Measurements from ENCODE around the gene POLE. TPM values are rescaled to one million over a fixed set of nuclear protein-coding genes. Genes with fewer than 3 reads are reported as not detected.

Gene POLE
- total RNA-seq, 2 experiments from 2014 or later: 112 to 114 TPM

- Mint-ChIP-seq H3K36me3 (peaks cover 68% of the 10 kb centered on the region), H3K4me3 (no peak overlapping the region), H3K27ac (no peak overlapping the region), H3K4me1 (ENCODE audit: low read depth) (no peaks in the 10 kb centered on the region), H3K9me3 (no peaks in the 10 kb centered on the region), H3K27me3 (no peaks in the 10 kb centered on the region)
- CTCF ChIA-PET: no interaction called here
- intact Hi-C loops (cut with micrococcal nuclease): no loop called here
- no peak for DNase-seq
- POLR2A ChIA-PET: interaction anchor here (0.5 to 1.1 kb wide), 2 partner anchors 10 to 189 kb away, joined by 3 to 4 read pairs; no protein-coding TSS in a partner anchor
Observed at GRCh38 chr12:132724506-132725241, 37.5 kb upstream of the POLE start.

GRCh38 chr12:132723764-132724140, 36.6 kb upstream of the POLE start:
- Mint-ChIP-seq H3K27me3 (no peaks in the 10 kb centered on the region), H3K27ac (no peak overlapping the region), H3K9me3 (no peaks in the 10 kb centered on the region), H3K36me3 (peaks cover 71% of the 10 kb centered on the region), H3K4me1 (ENCODE audit: low read depth) (no peaks in the 10 kb centered on the region), H3K4me3 (no peak overlapping the region)
- POLR2A ChIA-PET: no interaction called here
- CTCF ChIA-PET: no interaction called here
- no peak for DNase-seq
- intact Hi-C loops (cut with micrococcal nuclease): no loop called here

- POLR2A ChIA-PET: no interaction called here
- peaks cover 67% of the 10 kb centered on the region for H3K36me3 Mint-ChIP-seq
- H3K27ac Mint-ChIP-seq: no peak overlapping the region
- no peaks in the 10 kb centered on the region for H3K4me1 Mint-ChIP-seq (ENCODE audit: low read depth)
- no peak overlapping the region for H3K4me3 Mint-ChIP-seq
- CTCF ChIA-PET: no interaction called here
- no peaks in the 10 kb centered on the region for H3K9me3 Mint-ChIP-seq
- intact Hi-C loops (cut with micrococcal nuclease): no loop called here
- no peaks in the 10 kb centered on the region for H3K27me3 Mint-ChIP-seq
- DNase-seq: no peak
Observed at GRCh38 chr12:132723015-132723763, 36.0 kb upstream of the POLE start.

DNA sequence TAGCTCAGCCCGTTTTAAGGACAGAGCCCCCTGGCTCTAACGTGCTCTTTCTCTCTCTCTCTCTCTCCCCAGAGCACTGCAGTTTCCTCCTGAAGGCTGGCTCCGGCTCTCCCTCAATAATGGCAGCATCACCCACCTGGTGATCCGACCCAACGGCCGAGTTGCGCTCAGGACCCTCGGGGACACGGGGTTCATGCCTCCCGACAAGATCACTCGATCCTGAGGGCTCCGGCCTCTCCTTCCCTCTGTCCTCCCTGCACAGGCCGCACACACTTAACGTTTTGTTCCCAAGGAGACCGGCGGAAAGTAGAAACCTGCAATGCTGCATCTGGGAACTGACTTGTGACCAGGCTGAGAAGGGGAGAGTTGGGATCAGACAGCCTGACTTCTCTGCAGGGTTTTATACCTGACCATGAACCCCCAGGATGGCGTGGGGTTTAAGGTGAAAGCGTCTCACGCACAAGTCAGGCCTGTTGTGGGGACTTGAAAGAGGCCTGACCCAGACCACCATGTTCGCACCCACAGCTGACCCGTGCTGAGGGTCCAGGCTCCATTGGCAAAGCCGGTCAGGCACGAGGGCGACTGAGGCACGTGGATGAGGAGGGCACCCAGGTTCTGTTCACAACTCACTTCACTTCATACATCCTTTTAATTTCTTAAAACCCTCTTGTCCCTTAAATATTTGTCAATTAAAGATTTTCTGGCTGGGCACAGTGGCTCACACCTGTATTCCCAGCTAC, 33.6 kb upstream of the POLE start:
- H3K27ac Mint-ChIP-seq: peak overlapping the region; percentile 29

DNA sequence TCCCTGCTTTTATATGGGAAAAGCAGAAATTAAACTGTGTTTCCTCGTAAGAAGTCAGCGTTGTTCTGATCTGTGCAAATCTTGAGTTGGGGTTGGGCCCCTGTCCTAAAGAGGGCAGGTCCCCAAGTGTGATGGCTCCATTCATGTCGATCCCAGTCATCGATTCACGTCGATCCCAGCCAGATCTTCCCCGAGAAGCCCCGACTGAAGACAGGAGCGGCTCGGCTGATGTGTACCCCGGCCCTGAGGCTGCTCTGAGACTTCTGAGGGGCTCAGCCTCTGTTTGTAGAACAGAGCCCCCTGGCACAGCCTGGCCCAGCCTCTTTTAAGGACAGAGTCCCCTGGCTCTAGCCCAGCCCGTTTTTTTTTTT, 32.8 kb upstream of the POLE start:
- intact Hi-C loops (cut with micrococcal nuclease): no loop called here
- POLR2A ChIA-PET: no interaction called here
- H3K4me3 Mint-ChIP-seq: no peak overlapping the region
- no peaks in the 10 kb centered on the region for H3K4me1 Mint-ChIP-seq (ENCODE audit: low read depth)
- H3K36me3 Mint-ChIP-seq: peaks cover 51% of the 10 kb centered on the region
- no peak overlapping the region for H3K27ac Mint-ChIP-seq
- CTCF ChIA-PET: no interaction called here
- no peak for DNase-seq
- no peaks in the 10 kb centered on the region for H3K9me3 Mint-ChIP-seq
- H3K27me3 Mint-ChIP-seq: no peaks in the 10 kb centered on the region

More for the DNA sequence above, 33.6 kb upstream of the POLE start:
- POLR2A ChIA-PET: interaction anchor here (1.0 kb wide), 1 partner anchor 10 kb away, joined by 3 read pairs; the partner anchor contains the start of gene PGAM5
- DNase-seq: no peak
- H3K9me3 Mint-ChIP-seq: no peaks in the 10 kb centered on the region
- CTCF ChIA-PET: no interaction called here
- H3K4me1 Mint-ChIP-seq (ENCODE audit: low read depth): no peaks in the 10 kb centered on the region
- intact Hi-C loops (cut with micrococcal nuclease): no loop called here
- no peaks in the 10 kb centered on the region for H3K27me3 Mint-ChIP-seq
- peaks cover 56% of the 10 kb centered on the region for H3K36me3 Mint-ChIP-seq
- H3K4me3 Mint-ChIP-seq: no peak overlapping the region

DNA sequence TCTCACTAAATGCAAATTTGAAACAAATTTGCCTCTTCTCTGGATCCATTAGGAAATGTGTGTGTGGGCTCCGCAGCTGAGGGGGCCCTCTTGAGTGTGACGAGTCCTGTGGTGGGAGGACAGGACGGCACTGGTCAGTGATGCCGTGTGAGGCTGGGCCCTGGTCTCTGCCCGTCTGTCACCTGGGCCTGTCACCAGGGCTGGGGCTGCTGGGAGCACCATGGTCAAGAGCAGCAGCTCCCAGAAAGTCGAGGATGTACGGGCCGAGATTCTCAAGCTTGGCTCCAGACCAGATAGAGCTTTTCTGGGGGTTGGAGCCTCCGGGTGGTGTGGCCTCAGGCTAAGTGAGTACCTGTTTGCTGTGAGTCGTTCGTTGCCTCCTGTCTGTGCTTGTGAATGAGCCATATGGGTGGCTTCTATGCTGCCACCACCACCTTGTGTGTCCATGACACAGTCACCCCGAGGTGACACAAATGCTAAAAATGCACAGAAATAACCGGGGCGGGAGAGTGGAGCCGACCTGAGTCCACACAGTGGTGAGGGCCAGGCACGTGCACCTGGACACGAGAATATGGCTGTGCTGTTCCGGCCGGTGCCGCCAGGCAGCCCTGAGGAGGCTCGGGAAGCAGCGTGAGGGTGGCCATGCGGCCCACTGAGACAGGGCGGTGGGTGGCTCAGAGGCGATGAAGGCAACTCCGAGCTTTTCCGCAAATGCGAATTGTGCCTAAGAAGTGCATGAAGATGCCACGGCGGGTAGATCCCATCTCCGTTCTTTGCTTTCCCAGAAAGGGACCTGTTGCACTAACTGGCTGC, 32.2 kb upstream of the POLE start:
- POLR2A ChIA-PET: no interaction called here
- no peak overlapping the region for H3K4me3 Mint-ChIP-seq
- H3K9me3 Mint-ChIP-seq: no peaks in the 10 kb centered on the region
- intact Hi-C loops (cut with micrococcal nuclease): no loop called here
- CTCF ChIA-PET: no interaction called here
- H3K36me3 Mint-ChIP-seq: peaks cover 53% of the 10 kb centered on the region
- DNase-seq: no peak
- no peaks in the 10 kb centered on the region for H3K27me3 Mint-ChIP-seq
- no peak overlapping the region for H3K27ac Mint-ChIP-seq
- peaks cover 2% of the 10 kb centered on the region for H3K4me1 Mint-ChIP-seq (ENCODE audit: low read depth)

GRCh38 chr12:132718644-132719043, 31.5 kb upstream of the POLE start:
- Mint-ChIP-seq H3K27ac (no peak overlapping the region), H3K9me3 (no peaks in the 10 kb centered on the region), H3K4me3 (no peak overlapping the region), H3K4me1 (ENCODE audit: low read depth) (peaks cover 4% of the 10 kb centered on the region), H3K27me3 (no peaks in the 10 kb centered on the region), H3K36me3 (peaks cover 50% of the 10 kb centered on the region)
- ChIA-PET CTCF (no interaction called here), POLR2A (no interaction called here)
- DNase-seq: no peak
- intact Hi-C loops (cut with micrococcal nuclease): no loop called here

DNA sequence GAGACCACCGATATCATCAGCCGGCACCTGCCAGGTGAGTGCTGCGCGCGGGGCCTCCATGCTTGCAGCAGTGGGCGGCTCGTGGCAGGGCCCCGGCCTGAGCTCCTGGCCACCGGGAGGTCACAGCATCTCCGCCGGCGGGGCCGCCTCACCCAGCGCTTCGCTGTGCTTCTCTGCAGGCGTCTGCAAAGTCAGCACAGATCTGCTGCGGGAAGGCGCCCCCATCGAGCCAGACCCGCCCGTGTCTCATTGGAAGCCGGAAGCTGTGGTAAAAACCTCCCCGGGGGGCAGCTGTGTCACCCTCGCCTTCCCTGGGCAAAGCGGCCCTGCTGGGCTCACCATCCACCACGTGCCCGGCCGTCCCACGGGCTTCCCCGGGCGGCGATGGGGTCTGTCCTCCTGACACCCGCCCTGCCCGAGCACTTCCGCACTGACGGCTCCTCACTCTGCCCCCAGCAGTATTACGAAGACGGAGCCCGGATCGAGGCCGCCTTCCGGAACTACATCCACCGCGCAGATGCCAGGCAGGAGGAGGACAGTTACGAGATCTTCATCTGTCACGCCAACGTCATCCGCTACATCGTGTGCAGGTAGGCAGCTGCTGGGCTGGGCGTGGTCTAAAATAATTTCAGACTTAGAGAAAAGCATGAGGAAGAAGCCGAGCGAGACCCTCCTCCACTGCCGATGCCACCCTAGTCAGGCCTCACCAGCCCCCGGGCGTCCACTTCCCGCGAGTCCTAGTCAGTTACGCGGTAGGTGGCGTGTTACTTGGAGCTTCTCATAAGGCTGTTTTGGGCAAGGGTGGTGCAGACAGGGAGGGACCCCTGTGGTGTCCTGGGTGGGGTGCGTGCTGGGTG, 30.6 kb upstream of the POLE start:
- CTCF ChIA-PET: no interaction called here
- no peak overlapping the region for H3K27ac Mint-ChIP-seq

GRCh38 chr12:132717011-132717410, 29.9 kb upstream of the POLE start:
- H3K36me3 Mint-ChIP-seq: peaks cover 47% of the 10 kb centered on the region
- H3K27me3 Mint-ChIP-seq: no peaks in the 10 kb centered on the region
- intact Hi-C loops (cut with micrococcal nuclease): no loop called here
- peaks cover 17% of the 10 kb centered on the region for H3K4me1 Mint-ChIP-seq (ENCODE audit: low read depth)
- CTCF ChIA-PET: no interaction called here
- no peaks in the 10 kb centered on the region for H3K9me3 Mint-ChIP-seq
- DNase-seq: no peak
- H3K27ac Mint-ChIP-seq: no peak overlapping the region
- POLR2A ChIA-PET: no interaction called here
- no peak overlapping the region for H3K4me3 Mint-ChIP-seq

More for the DNA sequence above, 30.6 kb upstream of the POLE start:
- POLR2A ChIA-PET: no interaction called here
- no peak for DNase-seq
- H3K4me1 Mint-ChIP-seq (ENCODE audit: low read depth): peaks cover 12% of the 10 kb centered on the region
- H3K27me3 Mint-ChIP-seq: no peaks in the 10 kb centered on the region
- intact Hi-C loops (cut with micrococcal nuclease): no loop called here
- H3K36me3 Mint-ChIP-seq: peaks cover 48% of the 10 kb centered on the region
- H3K9me3 Mint-ChIP-seq: no peaks in the 10 kb centered on the region
- no peak overlapping the region for H3K4me3 Mint-ChIP-seq

DNA sequence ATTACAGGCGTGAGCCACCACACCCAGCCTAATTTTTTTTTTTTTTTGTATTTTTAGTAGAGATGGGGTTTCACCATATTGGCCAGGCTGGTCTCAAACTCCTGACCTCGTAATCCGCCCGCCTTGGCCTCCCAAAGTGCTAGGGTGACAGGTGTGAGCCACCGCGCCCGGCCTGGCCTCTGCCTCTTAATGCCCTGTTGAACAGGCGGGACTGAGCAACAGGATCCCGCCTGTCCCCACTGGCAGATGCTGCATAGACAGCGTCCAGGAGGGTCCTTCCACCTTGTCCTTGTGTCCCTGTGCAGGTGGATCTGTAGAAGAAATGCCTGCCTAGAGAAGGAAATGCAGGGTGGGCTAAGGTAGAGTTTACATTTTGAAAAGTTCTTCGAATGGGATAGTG, 29.2 kb upstream of the POLE start:
- intact Hi-C loops (cut with micrococcal nuclease): no loop called here
- no peaks in the 10 kb centered on the region for H3K27me3 Mint-ChIP-seq
- POLR2A ChIA-PET: no interaction called here
- no peaks in the 10 kb centered on the region for H3K9me3 Mint-ChIP-seq
- CTCF ChIA-PET: no interaction called here
- H3K4me1 Mint-ChIP-seq (ENCODE audit: low read depth): peaks cover 20% of the 10 kb centered on the region
- no peak for DNase-seq
- no peak overlapping the region for H3K4me3 Mint-ChIP-seq
- H3K27ac Mint-ChIP-seq: no peak overlapping the region
- H3K36me3 Mint-ChIP-seq: peaks cover 45% of the 10 kb centered on the region

DNA sequence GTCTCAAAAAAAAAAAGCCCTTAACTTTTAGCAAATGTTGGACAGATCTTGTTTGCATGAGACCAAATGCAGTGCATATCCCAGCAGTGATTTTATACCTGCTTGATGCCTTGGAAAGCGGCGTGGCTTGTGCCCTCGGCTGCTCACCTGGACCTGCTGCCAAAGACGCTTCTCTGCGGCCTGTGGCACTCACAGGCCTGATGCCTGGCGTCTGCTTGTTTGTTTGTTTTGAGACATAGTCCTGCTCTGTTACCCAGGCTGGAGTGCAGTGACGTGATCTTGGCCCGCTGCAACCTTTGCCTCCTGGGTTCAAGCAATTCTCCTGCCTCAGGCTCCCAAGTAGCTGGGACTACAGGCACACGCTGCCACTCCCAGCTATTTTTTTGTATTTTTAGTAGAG, 28.7 kb upstream of the POLE start:
- POLR2A ChIA-PET: no interaction called here
- Mint-ChIP-seq H3K4me1 (ENCODE audit: low read depth) (peaks cover 20% of the 10 kb centered on the region), H3K27ac (no peak overlapping the region), H3K9me3 (no peaks in the 10 kb centered on the region), H3K27me3 (no peaks in the 10 kb centered on the region), H3K36me3 (peaks cover 41% of the 10 kb centered on the region), H3K4me3 (no peak overlapping the region)
- CTCF ChIA-PET: no interaction called here
- DNase-seq: no peak
- intact Hi-C loops (cut with micrococcal nuclease): no loop called here
